Dendritic cell treated with granulocyte-macrophage colony-stimulating factor and Interleukin-4, amounts not matched to agents 40 ng/mL and 50 ng/mL, for 4 days (primary cell): ENCODE measurements around the gene MIPEP.

ENCODE experiments used
- H3K27ac Mint-ChIP-seq: one replicate; pipeline ENCODE4 v1.8.0; 2022; ENCODE audit warnings: mild to moderate bottlenecking, mixed read lengths
- H3K27me3 Mint-ChIP-seq: one replicate; pipeline ENCODE4 v1.8.0; 2022; ENCODE audit warnings: mild to moderate bottlenecking, mixed read lengths
- H3K36me3 Mint-ChIP-seq: one replicate; pipeline ENCODE4 v1.8.0; 2022; ENCODE audit warnings: low read depth, mixed read lengths
- H3K4me1 Mint-ChIP-seq: one replicate; pipeline ENCODE4 v1.8.0; 2022; ENCODE audit warnings: low read depth, mixed read lengths
- H3K4me3 Mint-ChIP-seq: one replicate; pipeline ENCODE4 v1.8.0; 2022; ENCODE audit warnings: mild to moderate bottlenecking, moderate library complexity, mixed read lengths
- H3K9me3 Mint-ChIP-seq: one replicate; pipeline ENCODE4 v1.8.0; 2022; ENCODE audit warnings: mixed read lengths
- intact Hi-C: fragments of 100-400 bp; cut with micrococcal nuclease; formaldehyde crosslinking; loops from one replicate; pipeline ENCODE4 v1.15.0; 2022

MIPEP gene

GRCh38 chr13:23825179-23825578 is 64.0 kb downstream of the MIPEP start:
- Mint-ChIP-seq H3K27me3 (no peaks in the 10 kb centered on the region), H3K27ac (no peak overlapping the region), H3K36me3 (peaks cover 26% of the 10 kb centered on the region), H3K4me3 (no peak overlapping the region), H3K4me1 (no peaks in the 10 kb centered on the region), H3K9me3 (no peaks in the 10 kb centered on the region)
- intact Hi-C loops: no loop called here

- Mint-ChIP-seq H3K4me3 (no peak overlapping the region), H3K4me1 (no peaks in the 10 kb centered on the region), H3K27ac (no peak overlapping the region), H3K27me3 (no peaks in the 10 kb centered on the region), H3K36me3 (peaks cover 26% of the 10 kb centered on the region), H3K9me3 (no peaks in the 10 kb centered on the region)
- intact Hi-C loops: no loop called here
Observed at GRCh38 chr13:23824371-23824770, 64.8 kb downstream of the MIPEP start.

DNA sequence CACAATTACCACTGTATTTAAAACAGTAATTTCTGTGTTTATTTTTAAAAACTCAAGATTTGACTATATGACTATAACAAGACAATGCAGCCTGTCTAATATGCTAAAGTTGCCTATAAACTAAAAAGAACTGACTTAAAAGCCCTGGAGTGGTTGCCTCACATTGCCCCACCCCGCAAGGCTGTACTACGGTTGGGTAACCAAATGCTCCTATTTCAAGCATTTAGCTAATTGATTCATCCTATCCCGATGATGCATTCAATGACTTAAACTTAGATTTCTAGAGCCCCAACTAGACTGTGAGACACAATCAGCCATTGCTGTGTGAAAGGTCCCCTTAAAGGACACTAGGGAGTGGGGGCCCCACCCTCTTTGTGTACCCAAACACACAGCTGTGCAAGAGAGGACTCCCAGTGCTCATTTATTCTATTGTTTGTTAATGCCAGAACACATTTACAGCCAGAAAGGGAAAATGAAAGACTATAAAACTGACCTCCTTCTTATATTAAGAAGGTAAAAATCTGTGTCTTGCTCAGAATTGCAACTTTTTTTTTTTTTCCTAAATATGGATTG is 66.9 kb downstream of the MIPEP start:
- no peaks in the 10 kb centered on the region for H3K4me1 Mint-ChIP-seq
- H3K27ac Mint-ChIP-seq: no peak overlapping the region
- no peak overlapping the region for H3K4me3 Mint-ChIP-seq
- peaks cover 26% of the 10 kb centered on the region for H3K36me3 Mint-ChIP-seq
- H3K27me3 Mint-ChIP-seq: no peaks in the 10 kb centered on the region
- intact Hi-C loops: no loop called here
- no peaks in the 10 kb centered on the region for H3K9me3 Mint-ChIP-seq

DNA sequence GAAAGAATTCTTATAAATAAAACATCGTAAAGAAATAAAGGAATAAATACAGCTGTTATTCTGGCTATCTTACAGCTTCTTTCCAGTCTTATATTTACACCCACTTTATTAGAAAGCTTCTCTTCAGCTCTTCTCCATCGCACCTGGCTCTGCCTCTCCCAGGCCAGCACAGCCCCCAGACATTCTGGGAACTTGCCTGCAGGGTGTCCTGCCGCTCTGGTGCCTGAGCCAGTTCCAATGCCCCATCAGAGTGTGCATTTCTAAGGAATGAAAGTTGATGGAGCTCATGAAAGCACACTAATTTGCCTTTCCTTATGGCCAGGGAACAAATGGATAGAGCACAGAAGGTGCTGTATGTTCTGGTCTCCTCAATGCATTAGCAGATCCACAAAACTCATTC is 68.7 kb downstream of the MIPEP start:
- intact Hi-C loops: no loop called here
- Mint-ChIP-seq H3K4me1 (no peaks in the 10 kb centered on the region), H3K36me3 (peaks cover 22% of the 10 kb centered on the region), H3K9me3 (no peaks in the 10 kb centered on the region), H3K27ac (no peak overlapping the region), H3K27me3 (no peaks in the 10 kb centered on the region), H3K4me3 (no peak overlapping the region)

- no peak overlapping the region for H3K27ac Mint-ChIP-seq
- no peaks in the 10 kb centered on the region for H3K9me3 Mint-ChIP-seq
- no peak overlapping the region for H3K4me3 Mint-ChIP-seq
- peaks cover 2% of the 10 kb centered on the region for H3K36me3 Mint-ChIP-seq
- H3K27me3 Mint-ChIP-seq: no peaks in the 10 kb centered on the region
- intact Hi-C loops: no loop called here
- H3K4me1 Mint-ChIP-seq: no peaks in the 10 kb centered on the region
Observed at GRCh38 chr13:23817830-23818229, 71.4 kb downstream of the MIPEP start.

- Mint-ChIP-seq H3K4me3 (no peak overlapping the region), H3K36me3 (no peaks in the 10 kb centered on the region), H3K4me1 (no peaks in the 10 kb centered on the region), H3K27ac (no peak overlapping the region), H3K9me3 (no peaks in the 10 kb centered on the region), H3K27me3 (no peaks in the 10 kb centered on the region)
- intact Hi-C loops: no loop called here
Observed at GRCh38 chr13:23817136-23817535, 72.1 kb downstream of the MIPEP start.

GRCh38 chr13:23813635-23814034 is 75.6 kb downstream of the MIPEP start:
- Mint-ChIP-seq H3K27me3 (no peaks in the 10 kb centered on the region), H3K4me1 (no peaks in the 10 kb centered on the region), H3K27ac (no peak overlapping the region), H3K9me3 (no peaks in the 10 kb centered on the region), H3K36me3 (no peaks in the 10 kb centered on the region), H3K4me3 (no peak overlapping the region)
- intact Hi-C loops: no loop called here

- peaks cover 5% of the 10 kb centered on the region for H3K36me3 Mint-ChIP-seq
- H3K27me3 Mint-ChIP-seq: no peaks in the 10 kb centered on the region
- H3K4me1 Mint-ChIP-seq: no peaks in the 10 kb centered on the region
- intact Hi-C loops: no loop called here
- no peak overlapping the region for H3K4me3 Mint-ChIP-seq
- H3K27ac Mint-ChIP-seq: no peak overlapping the region
- no peaks in the 10 kb centered on the region for H3K9me3 Mint-ChIP-seq
Observed at GRCh38 chr13:23811366-23812062, 77.7 kb downstream of the MIPEP start.

- no peak overlapping the region for H3K4me3 Mint-ChIP-seq
- no peaks in the 10 kb centered on the region for H3K27me3 Mint-ChIP-seq
- H3K27ac Mint-ChIP-seq: no peak overlapping the region
- intact Hi-C loops: no loop called here
- no peaks in the 10 kb centered on the region for H3K9me3 Mint-ChIP-seq
- no peaks in the 10 kb centered on the region for H3K4me1 Mint-ChIP-seq
- peaks cover 9% of the 10 kb centered on the region for H3K36me3 Mint-ChIP-seq
Observed at GRCh38 chr13:23810685-23811240, 78.4 kb downstream of the MIPEP start.

DNA sequence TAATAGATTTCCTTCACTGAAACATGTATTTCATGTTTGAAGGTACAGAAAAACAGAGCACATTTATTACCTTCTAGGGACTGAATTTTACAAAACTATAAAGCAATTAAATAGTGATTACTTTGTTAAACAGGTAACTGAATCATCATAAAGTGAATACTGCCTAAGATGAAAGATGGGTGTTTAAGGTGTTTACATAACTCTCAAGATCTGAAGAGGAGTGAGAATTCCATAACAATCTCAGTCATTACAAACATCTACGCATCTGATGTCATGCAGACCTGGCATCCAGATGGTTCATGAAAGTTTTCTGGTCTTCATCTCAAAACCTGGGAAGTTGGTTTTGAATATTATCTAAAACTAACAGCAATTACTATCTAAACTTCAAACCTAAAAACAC is 80.4 kb downstream of the MIPEP start:
- H3K36me3 Mint-ChIP-seq: peaks cover 19% of the 10 kb centered on the region
- no peaks in the 10 kb centered on the region for H3K27me3 Mint-ChIP-seq
- no peak overlapping the region for H3K4me3 Mint-ChIP-seq
- intact Hi-C loops: no loop called here
- no peak overlapping the region for H3K27ac Mint-ChIP-seq
- H3K9me3 Mint-ChIP-seq: no peaks in the 10 kb centered on the region
- H3K4me1 Mint-ChIP-seq: no peaks in the 10 kb centered on the region

DNA sequence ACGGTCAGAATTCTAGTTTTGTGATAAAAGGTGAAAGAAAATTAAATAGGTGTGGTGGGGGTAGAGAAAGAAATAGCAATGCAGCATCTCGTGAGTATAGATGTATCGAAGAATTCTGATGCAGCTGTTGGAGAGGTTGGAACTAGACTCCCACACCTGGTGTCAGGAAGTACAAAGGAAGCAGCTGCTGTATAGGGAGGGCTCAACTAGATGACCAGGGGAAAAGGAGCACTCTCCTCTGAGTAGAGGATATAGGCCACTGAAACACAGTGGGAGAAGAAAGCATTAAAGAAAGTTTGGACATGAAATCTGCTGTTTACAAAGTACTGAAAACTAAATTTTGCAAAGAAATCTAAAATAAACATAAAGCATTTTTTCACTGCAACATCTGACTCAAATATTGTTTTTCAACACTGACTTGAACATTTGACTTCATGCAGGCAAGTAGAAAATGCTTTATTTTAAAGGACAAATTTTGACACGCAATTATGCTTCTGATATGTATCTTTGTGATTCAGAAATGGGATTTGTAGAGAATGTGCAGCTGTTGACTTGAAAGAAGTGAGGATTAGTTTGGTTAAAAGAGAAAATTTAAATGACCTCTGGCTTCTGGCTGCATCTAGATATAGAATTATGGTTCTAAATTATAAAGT is 82.2 kb downstream of the MIPEP start:
- no peaks in the 10 kb centered on the region for H3K4me1 Mint-ChIP-seq
- peaks cover 25% of the 10 kb centered on the region for H3K36me3 Mint-ChIP-seq
- no peak overlapping the region for H3K4me3 Mint-ChIP-seq
- intact Hi-C loops: no loop called here
- H3K27me3 Mint-ChIP-seq: no peaks in the 10 kb centered on the region
- no peak overlapping the region for H3K27ac Mint-ChIP-seq
- no peaks in the 10 kb centered on the region for H3K9me3 Mint-ChIP-seq

DNA sequence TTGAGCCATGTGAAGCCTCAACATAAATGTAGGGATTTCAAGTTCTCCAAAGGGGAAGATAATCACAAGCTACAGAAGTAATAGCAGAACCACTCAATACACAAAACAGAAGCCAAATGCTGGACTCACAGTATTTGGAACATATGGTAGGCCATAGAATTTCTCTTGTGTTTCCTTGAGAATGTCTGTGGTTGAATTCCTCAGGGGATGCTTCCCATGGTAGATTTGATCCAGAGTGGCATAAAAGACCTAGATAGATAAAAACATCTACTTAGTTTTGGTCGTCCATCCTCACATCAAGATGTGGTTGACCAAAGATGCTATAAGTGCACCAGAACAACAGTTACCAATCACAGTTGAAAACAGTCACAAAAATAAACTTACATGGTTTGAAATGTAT is 83.4 kb downstream of the MIPEP start:
- Mint-ChIP-seq H3K4me1 (no peaks in the 10 kb centered on the region), H3K9me3 (no peaks in the 10 kb centered on the region), H3K4me3 (no peak overlapping the region), H3K27ac (no peak overlapping the region), H3K36me3 (peaks cover 36% of the 10 kb centered on the region), H3K27me3 (no peaks in the 10 kb centered on the region)
- intact Hi-C loops: no loop called here

GRCh38 chr13:23805122-23805521 is 84.1 kb downstream of the MIPEP start:
- no peak overlapping the region for H3K27ac Mint-ChIP-seq
- H3K36me3 Mint-ChIP-seq: peaks cover 36% of the 10 kb centered on the region
- H3K27me3 Mint-ChIP-seq: no peaks in the 10 kb centered on the region
- H3K9me3 Mint-ChIP-seq: no peaks in the 10 kb centered on the region
- H3K4me3 Mint-ChIP-seq: no peak overlapping the region
- intact Hi-C loops: no loop called here
- H3K4me1 Mint-ChIP-seq: no peaks in the 10 kb centered on the region

DNA sequence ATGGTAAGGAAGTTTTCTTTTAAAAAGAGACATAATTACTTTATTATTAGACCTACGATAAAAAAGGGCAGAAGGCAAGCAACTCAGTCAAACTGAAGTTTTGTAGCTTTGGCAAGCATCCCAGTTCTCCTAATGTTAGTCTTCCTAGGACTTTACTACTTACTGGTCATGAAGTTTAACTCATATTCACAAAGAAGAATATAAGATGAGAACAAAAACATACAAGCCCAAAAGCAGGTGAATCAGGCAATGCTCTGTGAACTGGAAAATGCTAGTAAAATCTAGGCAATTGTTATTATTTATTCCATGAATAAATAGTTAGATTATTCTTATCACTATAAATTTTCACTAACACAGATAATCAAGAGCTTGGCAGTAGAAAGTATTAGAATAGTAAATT is 85.0 kb downstream of the MIPEP start:
- H3K27ac Mint-ChIP-seq: no peak overlapping the region
- no peaks in the 10 kb centered on the region for H3K27me3 Mint-ChIP-seq
- no peaks in the 10 kb centered on the region for H3K4me1 Mint-ChIP-seq
- H3K36me3 Mint-ChIP-seq: peaks cover 36% of the 10 kb centered on the region
- no peaks in the 10 kb centered on the region for H3K9me3 Mint-ChIP-seq
- H3K4me3 Mint-ChIP-seq: no peak overlapping the region
- intact Hi-C loops: no loop called here
